ENCODE results near the gene RNH1.
"Not testable (repeated sequence)": the region's sequence is repeated elsewhere in the genome, so short reads cannot be mapped to it uniquely, and the experiment has no call there.

Gene RNH1

GRCh38 chr11:516918-517685, 10.1 kb upstream of the RNH1 start:
- not testable (repeated sequence) for DNase-seq

- DNase-seq, result no peak
These were observed 9.4 kb upstream of the RNH1 start for GRCh38 chr11:516400-516799.

- DNase-seq, result no peak
These were observed 8.1 kb upstream of the RNH1 start for GRCh38 chr11:515131-515530.

- DNase-seq, result no peak
These were observed 7.6 kb upstream of the RNH1 start for GRCh38 chr11:514606-515005.

GRCh38 chr11:512761-513595, 5.9 kb upstream of the RNH1 start:
- no peak for DNase-seq

- DNase-seq, result no peak
These were observed 1.9 kb upstream of the RNH1 start for GRCh38 chr11:508956-509355.

GRCh38 chr11:507727-508515, 879 bp upstream of the RNH1 start:
- no peak for DNase-seq

- peak; percentile 96 for DNase-seq
These were observed 626 bp downstream of the RNH1 start for GRCh38 chr11:506238-506994.

- no peak for DNase-seq
These were observed 2.1 kb downstream of the RNH1 start for GRCh38 chr11:504994-505344.

- DNase-seq, result no peak
These were observed 2.7 kb downstream of the RNH1 start for GRCh38 chr11:504053-504993.

- DNase-seq, result peak; percentile 36
These were observed 3.7 kb downstream of the RNH1 start for GRCh38 chr11:503179-503981.

GRCh38 chr11:502288-503178, 4.5 kb downstream of the RNH1 start:
- no peak for DNase-seq

- no peak for DNase-seq
These were observed 5.3 kb downstream of the RNH1 start for GRCh38 chr11:501683-502287.

GRCh38 chr11:501001-501682, 5.9 kb downstream of the RNH1 start:
- DNase-seq, result no peak

GRCh38 chr11:499201-500076, 7.6 kb downstream of the RNH1 start:
- DNase-seq, result no peak

GRCh38 chr11:498297-499181, 8.5 kb downstream of the RNH1 start:
- no peak for DNase-seq

Measured in CD4-positive, alpha-beta T cell treated with Interleukin-17A for 1 hour (primary cell).